Inflammatory macrophage (primary cell): ENCODE results near the gene EVX1.
A peak's percentile ranks its signal among the peaks of the same experiment; 100 is the strongest.

ENCODE experiments used
- DNase-seq, 2 donors: peaks; one replicate each; pipeline ENCODE4 v3.0.0-alpha.2; 2020 to 2022

EVX1 gene

GRCh38 chr7:27235387-27236311 is 7.0 kb upstream of the EVX1 start:
- peak; percentile 10 to 44 for DNase-seq

GRCh38 chr7:27237735-27238334 is 4.8 kb upstream of the EVX1 start:
- no peak for DNase-seq

- DNase-seq, result no peak
Measured at GRCh38 chr7:27238979-27239386, 3.6 kb upstream of the EVX1 start.

GRCh38 chr7:27239387-27240014 is 3.1 kb upstream of the EVX1 start:
- no peak for DNase-seq

GRCh38 chr7:27240015-27240731 is 2.4 kb upstream of the EVX1 start:
- DNase-seq, result no peak

- DNase-seq, result no peak
Measured at GRCh38 chr7:27241189-27242056, 1.2 kb upstream of the EVX1 start.

GRCh38 chr7:27242154-27242553 is 448 bp upstream of the EVX1 start:
- no peak for DNase-seq

GRCh38 chr7:27243340-27244163 is 950 bp downstream of the EVX1 start:
- DNase-seq, result no peak

- DNase-seq, result no peak
Measured at GRCh38 chr7:27244488-27245123, 2.0 kb downstream of the EVX1 start.

- DNase-seq, result no peak
Measured at GRCh38 chr7:27245124-27245797, 2.7 kb downstream of the EVX1 start.

- DNase-seq, result no peak
Measured at GRCh38 chr7:27245798-27246691, 3.4 kb downstream of the EVX1 start.

- no peak for DNase-seq
Measured at GRCh38 chr7:27247000-27247399, 4.4 kb downstream of the EVX1 start.

- no peak for DNase-seq
Measured at GRCh38 chr7:27247452-27248426, 5.1 kb downstream of the EVX1 start.

GRCh38 chr7:27248427-27248806 is 5.8 kb downstream of the EVX1 start:
- no peak for DNase-seq

- DNase-seq, result no peak
Measured at GRCh38 chr7:27248911-27249723, 6.5 kb downstream of the EVX1 start.

- DNase-seq, result no peak
Measured at GRCh38 chr7:27249724-27250556, 7.3 kb downstream of the EVX1 start.
